ELF-1 (cell line): ENCODE data around the gene PERCC1.

Experiments used
- DNase-seq: peaks from one replicate; pipeline ENCODE4 v3.0.0-alpha.2; 2016; ENCODE audit warnings: low read depth, low spot score

Gene PERCC1

GRCh38 chr16:1412847-1413246, 18.0 kb upstream of the PERCC1 start:
- DNase-seq: no peak

- peak; percentile 84 for DNase-seq
Measured at GRCh38 chr16:1413684-1414531, 17.0 kb upstream of the PERCC1 start.

GRCh38 chr16:1414532-1415260, 16.2 kb upstream of the PERCC1 start, which contains the start of gene UNKL:
Gene UNKL (minus strand): TSS chr16:1414704. CDS start chr16:1414691, 13 bp downstream.
- peak; percentile 61 for DNase-seq

- DNase-seq: peak; percentile 69
Measured at GRCh38 chr16:1416521-1416941, 14.3 kb upstream of the PERCC1 start.

- no peak for DNase-seq
Measured at GRCh38 chr16:1420111-1420539, 10.8 kb upstream of the PERCC1 start.

GRCh38 chr16:1422076-1422475, 8.8 kb upstream of the PERCC1 start:
- no peak for DNase-seq

- DNase-seq: no peak
Measured at GRCh38 chr16:1424028-1424427, 6.8 kb upstream of the PERCC1 start.

- no peak for DNase-seq
Measured at GRCh38 chr16:1425616-1426370, 5.1 kb upstream of the PERCC1 start.

- peak; percentile 31 for DNase-seq
Measured at GRCh38 chr16:1426734-1427471, 4.0 kb upstream of the PERCC1 start.

GRCh38 chr16:1427473-1428461, 3.1 kb upstream of the PERCC1 start:
- DNase-seq: peak; percentile 15

GRCh38 chr16:1428511-1428910, 2.4 kb upstream of the PERCC1 start:
- peak; percentile 57 for DNase-seq

GRCh38 chr16:1429012-1429411, 1.9 kb upstream of the PERCC1 start:
- DNase-seq: no peak

- no peak for DNase-seq
Measured at GRCh38 chr16:1429631-1430030, 1.2 kb upstream of the PERCC1 start.

GRCh38 chr16:1430214-1430758, 592 bp upstream of the PERCC1 start:
- DNase-seq: no peak

GRCh38 chr16:1431497-1432270, 806 bp downstream of the PERCC1 start:
- DNase-seq: no peak

- DNase-seq: no peak
Measured at GRCh38 chr16:1432388-1433262, 1.7 kb downstream of the PERCC1 start.

- DNase-seq: no peak
Measured at GRCh38 chr16:1433263-1433560, 2.3 kb downstream of the PERCC1 start.

GRCh38 chr16:1433756-1434155, 2.9 kb downstream of the PERCC1 start:
- DNase-seq: no peak
